Measurements from ENCODE around the gene ARHGAP15.

The ARHGAP15 gene

GRCh38 chr2:143734507-143734906 lies 605.3 kb downstream of the ARHGAP15 start:
- Mint-ChIP-seq H3K36me3 (peaks cover 27% of the 10 kb centered on the region), H3K27ac (no peak overlapping the region), H3K4me1 (peaks cover 14% of the 10 kb centered on the region), H3K27me3 (no peaks in the 10 kb centered on the region), H3K4me3 (no peak overlapping the region), H3K9me3 (no peaks in the 10 kb centered on the region)
- no peak for ATAC-seq (ENCODE audit: low read depth)
- no peak for DNase-seq (ENCODE audit: low spot score in 2 of 2)

- Mint-ChIP-seq H3K4me1 (peaks cover 2% of the 10 kb centered on the region), H3K4me3 (no peak overlapping the region), H3K27me3 (no peaks in the 10 kb centered on the region), H3K27ac (no peak overlapping the region), H3K36me3 (peaks cover 28% of the 10 kb centered on the region), H3K9me3 (no peaks in the 10 kb centered on the region)
- no peak for DNase-seq (ENCODE audit: low spot score in 2 of 2)
- no peak for ATAC-seq (ENCODE audit: low read depth)
Observed at GRCh38 chr2:143736904-143737303, 607.7 kb downstream of the ARHGAP15 start.

- no peak overlapping the region for H3K4me3 Mint-ChIP-seq
- no peak overlapping the region for H3K27ac Mint-ChIP-seq
Observed at GRCh38 chr2:143740431-143740830, 611.2 kb downstream of the ARHGAP15 start.

GRCh38 chr2:143741205-143741604 lies 612.0 kb downstream of the ARHGAP15 start:
- Mint-ChIP-seq H3K27ac (peak overlapping the region; percentile 41), H3K36me3 (peaks cover 34% of the 10 kb centered on the region), H3K9me3 (no peaks in the 10 kb centered on the region), H3K27me3 (no peaks in the 10 kb centered on the region), H3K4me1 (peaks cover 2% of the 10 kb centered on the region), H3K4me3 (no peak overlapping the region)
- ATAC-seq (ENCODE audit: low read depth) = no peak
- DNase-seq (ENCODE audit: low spot score in 2 of 2) = no peak

More at GRCh38 chr2:143740431-143740830, 611.2 kb downstream of the ARHGAP15 start:
- H3K27me3 Mint-ChIP-seq = no peaks in the 10 kb centered on the region
- H3K9me3 Mint-ChIP-seq = no peaks in the 10 kb centered on the region
- peaks cover 2% of the 10 kb centered on the region for H3K4me1 Mint-ChIP-seq
- peaks cover 32% of the 10 kb centered on the region for H3K36me3 Mint-ChIP-seq
- no peak for ATAC-seq (ENCODE audit: low read depth)
- no peak for DNase-seq (ENCODE audit: low spot score in 2 of 2)

- Mint-ChIP-seq H3K4me3 (no peak overlapping the region), H3K27ac (peak overlapping the region; percentile 12), H3K4me1 (peaks cover 2% of the 10 kb centered on the region), H3K27me3 (no peaks in the 10 kb centered on the region), H3K9me3 (no peaks in the 10 kb centered on the region), H3K36me3 (peaks cover 34% of the 10 kb centered on the region)
- DNase-seq (ENCODE audit: low spot score in 2 of 2) = no peak
- no peak for ATAC-seq (ENCODE audit: low read depth)
Observed at GRCh38 chr2:143742581-143742980, 613.4 kb downstream of the ARHGAP15 start.

GRCh38 chr2:143744114-143744513 lies 614.9 kb downstream of the ARHGAP15 start:
- Mint-ChIP-seq H3K36me3 (peaks cover 27% of the 10 kb centered on the region), H3K27ac (no peak overlapping the region), H3K27me3 (no peaks in the 10 kb centered on the region), H3K9me3 (no peaks in the 10 kb centered on the region), H3K4me3 (no peak overlapping the region), H3K4me1 (peaks cover 2% of the 10 kb centered on the region)
- ATAC-seq (ENCODE audit: low read depth) = no peak
- DNase-seq (ENCODE audit: low spot score in 2 of 2) = no peak

- Mint-ChIP-seq H3K4me3 (no peak overlapping the region), H3K27me3 (no peaks in the 10 kb centered on the region), H3K27ac (peak overlapping the region; percentile 84), H3K4me1 (peaks cover 2% of the 10 kb centered on the region), H3K36me3 (peaks cover 25% of the 10 kb centered on the region), H3K9me3 (no peaks in the 10 kb centered on the region)
- DNase-seq (ENCODE audit: low spot score in 2 of 2) (no peak), ATAC-seq (ENCODE audit: low read depth) (no peak)
Observed at GRCh38 chr2:143745060-143745459, 615.8 kb downstream of the ARHGAP15 start.

GRCh38 chr2:143754742-143755141 lies 625.5 kb downstream of the ARHGAP15 start:
- no peak for ATAC-seq (ENCODE audit: low read depth)
- H3K4me1 Mint-ChIP-seq = peaks cover 3% of the 10 kb centered on the region

GRCh38 chr2:143758629-143759330 lies 629.6 kb downstream of the ARHGAP15 start:
- Mint-ChIP-seq H3K27me3 (no peaks in the 10 kb centered on the region), H3K27ac (no peak overlapping the region), H3K36me3 (peaks cover 7% of the 10 kb centered on the region), H3K4me3 (no peak overlapping the region), H3K9me3 (no peaks in the 10 kb centered on the region), H3K4me1 (peaks cover 3% of the 10 kb centered on the region)
- DNase-seq (ENCODE audit: low spot score in 2 of 2) (no peak), ATAC-seq (ENCODE audit: low read depth) (no peak)

More at GRCh38 chr2:143754742-143755141, 625.5 kb downstream of the ARHGAP15 start:
- H3K27me3 Mint-ChIP-seq = no peaks in the 10 kb centered on the region
- no peaks in the 10 kb centered on the region for H3K9me3 Mint-ChIP-seq
- DNase-seq (ENCODE audit: low spot score in 2 of 2) = no peak
- peaks cover 15% of the 10 kb centered on the region for H3K36me3 Mint-ChIP-seq
- no peak overlapping the region for H3K27ac Mint-ChIP-seq
- H3K4me3 Mint-ChIP-seq = no peak overlapping the region

- ATAC-seq (ENCODE audit: low read depth) (no peak), DNase-seq (ENCODE audit: low spot score in 2 of 2) (no peak)
- Mint-ChIP-seq H3K4me3 (no peak overlapping the region), H3K27ac (peak overlapping the region; percentile 3), H3K27me3 (no peaks in the 10 kb centered on the region), H3K4me1 (peaks cover 3% of the 10 kb centered on the region), H3K9me3 (no peaks in the 10 kb centered on the region), H3K36me3 (peaks cover 10% of the 10 kb centered on the region)
Observed at GRCh38 chr2:143759455-143759854, 630.2 kb downstream of the ARHGAP15 start.

GRCh38 chr2:143762176-143762928 lies 633.1 kb downstream of the ARHGAP15 start:
- Mint-ChIP-seq H3K27me3 (no peaks in the 10 kb centered on the region), H3K36me3 (peaks cover 24% of the 10 kb centered on the region), H3K9me3 (no peaks in the 10 kb centered on the region), H3K27ac (peak overlapping the region; percentile 18), H3K4me1 (peaks cover 5% of the 10 kb centered on the region), H3K4me3 (no peak overlapping the region)
- no peak for DNase-seq (ENCODE audit: low spot score in 2 of 2)
- no peak for ATAC-seq (ENCODE audit: low read depth)

- H3K4me3 Mint-ChIP-seq = no peak overlapping the region
- ATAC-seq (ENCODE audit: low read depth) (no peak), DNase-seq (ENCODE audit: low spot score in 2 of 2) (no peak)
- peaks cover 5% of the 10 kb centered on the region for H3K4me1 Mint-ChIP-seq
- peak overlapping the region; percentile 12 for H3K27ac Mint-ChIP-seq
- no peaks in the 10 kb centered on the region for H3K27me3 Mint-ChIP-seq
- H3K9me3 Mint-ChIP-seq = no peaks in the 10 kb centered on the region
- H3K36me3 Mint-ChIP-seq = peaks cover 36% of the 10 kb centered on the region
Observed at GRCh38 chr2:143764261-143764660, 635.0 kb downstream of the ARHGAP15 start.

GRCh38 chr2:143764706-143765105 lies 635.5 kb downstream of the ARHGAP15 start:
- H3K4me1 Mint-ChIP-seq = peaks cover 2% of the 10 kb centered on the region
- peak overlapping the region; percentile 12 for H3K27ac Mint-ChIP-seq
- no peak overlapping the region for H3K4me3 Mint-ChIP-seq
- DNase-seq (ENCODE audit: low spot score in 2 of 2) = no peak
- no peak for ATAC-seq (ENCODE audit: low read depth)
- H3K27me3 Mint-ChIP-seq = no peaks in the 10 kb centered on the region
- no peaks in the 10 kb centered on the region for H3K9me3 Mint-ChIP-seq
- peaks cover 32% of the 10 kb centered on the region for H3K36me3 Mint-ChIP-seq

GRCh38 chr2:143768991-143769390 lies 639.8 kb downstream of the ARHGAP15 start:
- peaks cover 29% of the 10 kb centered on the region for H3K36me3 Mint-ChIP-seq
- DNase-seq (ENCODE audit: low spot score in 2 of 2) (no peak), ATAC-seq (ENCODE audit: low read depth) (no peak)
- no peak overlapping the region for H3K27ac Mint-ChIP-seq
- no peaks in the 10 kb centered on the region for H3K9me3 Mint-ChIP-seq
- H3K27me3 Mint-ChIP-seq = no peaks in the 10 kb centered on the region
- H3K4me3 Mint-ChIP-seq = no peak overlapping the region
- H3K4me1 Mint-ChIP-seq = peaks cover 2% of the 10 kb centered on the region
